H1 (cell line): ENCODE data around the gene NUDT6. TPM values are rescaled to one million over a fixed set of nuclear protein-coding genes. Genes with fewer than 3 reads are reported as not detected.

Experiments
- CTCF ChIA-PET: fragments of 300-600 bp; sonication (Branson Sonifier 250); formaldehyde crosslinking; loops from one replicate; lab custom pipeline; 2021; ENCODE audit not compliant: partially characterized antibody; lab: Charles Lee
- POLR2A ChIA-PET: fragments of 300-600 bp; sonication (Branson Sonifier 250); formaldehyde crosslinking; loops from one replicate; lab custom pipeline; 2021; ENCODE audit warnings: inconsistent platforms; ENCODE audit not compliant: partially characterized antibody; lab: Charles Lee
- DNase-seq, 2 experiments: peaks; one replicate each; pipeline versions ENCODE4 v3.0.0 to v3.0.0-alpha.2; 2010 to 2022; ENCODE audit warnings: low spot score in 2 of 2, low read depth in 1 of 2, mixed read lengths in 1 of 2
- FAIRE-seq: peaks from 2 replicates; lab custom pipeline; 2011; peaks lifted over from hg19 to GRCh38; lab: Jason Lieb, UNC
- H2AFZ ChIP-seq: 2 replicates; pipeline ENCODE4 v1.8.1; 2012; ENCODE audit warnings: low read length, inconsistent platforms
- H2AK5ac ChIP-seq: 2 replicates; pipeline ENCODE4 v1.6.1; 2013; ENCODE audit warnings: low read depth, low read length
- H2BK120ac ChIP-seq: replicated peaks from 2 replicates; pipeline ENCODE3; 2013; ENCODE audit warnings: low read depth, low read length, inconsistent platforms
- H2BK12ac ChIP-seq: 2 replicates; pipeline ENCODE4 v1.6.1; 2013; ENCODE audit warnings: low read depth, low read length
- H2BK15ac ChIP-seq: 2 replicates; pipeline ENCODE4 v1.6.1; 2013; ENCODE audit warnings: low read length
- H2BK20ac ChIP-seq: 2 replicates; pipeline ENCODE4 v1.6.1; 2013; ENCODE audit warnings: low read length
- H2BK5ac ChIP-seq: 2 replicates; pipeline ENCODE4 v1.6.1; 2013; ENCODE audit warnings: low read depth, low read length
- H3K14ac ChIP-seq: 2 replicates; pipeline ENCODE4 v1.6.1; 2013; ENCODE audit warnings: inconsistent platforms; ENCODE audit not compliant: insufficient read length
- H3K18ac ChIP-seq: 2 replicates; pipeline ENCODE4 v1.6.1; 2013; ENCODE audit warnings: low read length; ENCODE audit errors: extremely low read depth
- H3K23ac ChIP-seq: 2 replicates; pipeline ENCODE4 v1.6.1; 2013; ENCODE audit warnings: inconsistent platforms; ENCODE audit not compliant: insufficient read length
- H3K23me2 ChIP-seq: 2 replicates; pipeline ENCODE4 v1.6.1; 2013; ENCODE audit warnings: low read depth, low read length
- H3K27ac ChIP-seq: 2 replicates; pipeline ENCODE4 v1.6.1; 2011; ENCODE audit warnings: low read depth, low read length, inconsistent platforms
- H3K27me3 ChIP-seq, 4 experiments: replicated peaks in 1 of 4; 1 replicate in 1 of 4; 2 replicates in 3 of 4; pipeline versions ENCODE4 v1.6.1 to v1.8.1; 2011 to 2013; ENCODE audit warnings: low read length in 3 of 4, mild to moderate bottlenecking in 3 of 4, inconsistent platforms in 2 of 4, mixed read lengths in 2 of 4, moderate library complexity in 1 of 4; ENCODE audit not compliant: control insufficient read depth in 3 of 4, insufficient read depth in 3 of 4; ENCODE audit errors: extremely low read depth in 1 of 4
- H3K36me3 ChIP-seq, 4 experiments: 2 replicates each; pipeline versions ENCODE4 v1.6.1 to v1.8.1; 2011 to 2013; ENCODE audit warnings: mild to moderate bottlenecking in 4 of 4, low read length in 3 of 4, moderate library complexity in 2 of 4, control low read depth in 1 of 4, inconsistent platforms in 1 of 4; ENCODE audit not compliant: insufficient read depth in 4 of 4, control insufficient read depth in 2 of 4
- H3K4ac ChIP-seq: replicated peaks from 2 replicates; pipeline ENCODE3; 2013; ENCODE audit warnings: low read length, low read depth, mixed read lengths, inconsistent platforms; ENCODE audit not compliant: insufficient read length
- H3K4me1 ChIP-seq, 4 experiments: replicated peaks in 1 of 4; 1 replicate in 1 of 4; 2 replicates in 3 of 4; pipeline versions ENCODE4 v1.6.1 to v1.8.1; 2011 to 2013; ENCODE audit warnings: low read length in 3 of 4, inconsistent platforms in 2 of 4, mixed read lengths in 1 of 4; ENCODE audit not compliant: insufficient read depth in 4 of 4, control insufficient read depth in 3 of 4
- H3K4me2 ChIP-seq, 2 experiments: 2 replicates each; pipeline versions ENCODE4 v1.6.1 to v1.8.1; 2011 to 2013; ENCODE audit warnings: low read depth in 2 of 2, low read length in 2 of 2, control low read depth in 1 of 2, inconsistent platforms in 1 of 2, mild to moderate bottlenecking in 1 of 2; ENCODE audit not compliant: insufficient read depth in 1 of 2
- H3K4me3 ChIP-seq, 4 experiments: fragments of 200-600, 300-600 bp in 1 of 4; sonication (generic), shearing (Covaris generic), sonication (Bioruptor Twin) in 1 of 4; 2 replicates each; pipeline versions ENCODE4 v1.5.1 to v1.8.1; 2011 to 2016; ENCODE audit warnings: low read length in 4 of 4, low read depth in 3 of 4, control low read depth in 2 of 4, inconsistent platforms in 2 of 4, mild to moderate bottlenecking in 2 of 4, mixed read lengths in 1 of 4, moderate library complexity in 1 of 4; ENCODE audit not compliant: insufficient read depth in 2 of 4; ENCODE audit errors: extremely low read depth in 1 of 4
- H3K56ac ChIP-seq: replicated peaks from 2 replicates; pipeline ENCODE3; 2013; ENCODE audit warnings: low read depth, mild to moderate bottlenecking, mixed read lengths, low read length, inconsistent platforms; ENCODE audit not compliant: insufficient read length
- H3K79me1 ChIP-seq: 2 replicates; pipeline ENCODE4 v1.6.1; 2013; ENCODE audit warnings: low read depth, low read length, control low read depth
- H3K79me2 ChIP-seq, 2 experiments: 2 replicates each; pipeline versions ENCODE4 v1.6.1 to v1.8.1; 2012 to 2013; ENCODE audit warnings: low read length in 2 of 2, mild to moderate bottlenecking in 2 of 2, inconsistent platforms in 1 of 2; ENCODE audit not compliant: insufficient read depth in 2 of 2, control insufficient read depth in 1 of 2
- H3K9ac ChIP-seq, 4 experiments: replicated peaks in 1 of 4; 1 replicate in 1 of 4; 2 replicates in 3 of 4; pipeline versions ENCODE4 v1.6.1 to v1.8.1; 2011 to 2013; ENCODE audit warnings: low read depth in 3 of 4, low read length in 3 of 4, control low read depth in 2 of 4, mild to moderate bottlenecking in 2 of 4, moderate library complexity in 2 of 4, inconsistent platforms in 1 of 4; ENCODE audit errors: extremely low read depth in 1 of 4
- H3K9me3 ChIP-seq, 2 experiments: 2 replicates each; pipeline versions ENCODE4 v1.6.1 to v1.8.1; 2012 to 2013; ENCODE audit warnings: mild to moderate bottlenecking in 2 of 2, moderate library complexity in 2 of 2, control low read depth in 1 of 2, inconsistent platforms in 1 of 2, low read depth in 1 of 2, low read length in 1 of 2, mixed read lengths in 1 of 2; ENCODE audit not compliant: insufficient read depth in 2 of 2
- H4K20me1 ChIP-seq, 2 experiments: replicated peaks in 1 of 2; 2 replicates each; pipeline versions ENCODE3 to v1.8.1; 2011 to 2013; ENCODE audit warnings: inconsistent platforms in 2 of 2, low read length in 2 of 2, mild to moderate bottlenecking in 1 of 2; ENCODE audit not compliant: insufficient read depth in 2 of 2, control insufficient read depth in 1 of 2
- H4K5ac ChIP-seq: 2 replicates; pipeline ENCODE4 v1.6.1; 2013; ENCODE audit warnings: low read length, low read depth, mixed read lengths, inconsistent platforms; ENCODE audit not compliant: insufficient read length
- H4K8ac ChIP-seq: 2 replicates; pipeline ENCODE4 v1.8.0; 2013; ENCODE audit warnings: mild to moderate bottlenecking, moderate library complexity, low read length, inconsistent platforms; ENCODE audit not compliant: insufficient read depth; ENCODE audit errors: extremely low read depth
- H4K91ac ChIP-seq: replicated peaks from 2 replicates; pipeline ENCODE3; 2013; ENCODE audit warnings: low read length, mixed read lengths, inconsistent platforms; ENCODE audit not compliant: insufficient read length
- CBX5 ChIP-seq: fragments of 300-800, 300-1000 bp; sonication (generic); IDR thresholded peaks from 2 replicates; pipeline ENCODE4 v1.7.1; 2016; ENCODE audit warnings: antibody characterized with exemption, low read length, low read depth
- CEBPB ChIP-seq: IDR thresholded peaks from 2 replicates; pipeline ENCODE4 v1.6.1; 2012; ENCODE audit warnings: low read depth, low read length
- CHD2 ChIP-seq: IDR thresholded peaks from 2 replicates; pipeline ENCODE4 v1.6.1; 2012; ENCODE audit warnings: low read length, improper control_type of control experiment
- CTCF ChIP-seq, 3 experiments: IDR thresholded peaks; 1 replicate in 2 of 3; 2 replicates in 1 of 3; pipeline versions ENCODE4 v1.5.1 to v1.6.1; 2011; ENCODE audit warnings: low read length in 3 of 3, mild to moderate bottlenecking in 3 of 3, inconsistent platforms in 2 of 3, low read depth in 1 of 3, moderate library complexity in 1 of 3; ENCODE audit not compliant: insufficient read depth in 1 of 3; ENCODE audit errors: control extremely low read depth in 1 of 3
- GTF2F1 ChIP-seq: IDR thresholded peaks from 2 replicates; pipeline ENCODE4 v1.6.1; 2012; ENCODE audit warnings: low read depth, low read length, improper control_type of control experiment, borderline replicate concordance
- POLR2AphosphoS5 ChIP-seq: IDR thresholded peaks from 2 replicates; pipeline ENCODE4 v1.6.1; 2011; ENCODE audit warnings: low read depth, low read length
- POU5F1 ChIP-seq: IDR thresholded peaks from 2 replicates; pipeline ENCODE4 v1.6.1; 2011; ENCODE audit warnings: low read depth, mild to moderate bottlenecking, low read length, moderate library complexity
- SAP30 ChIP-seq: fragments of 300-600 bp; sonication (generic); IDR thresholded peaks from 2 replicates; pipeline ENCODE4 v1.7.1; 2012; ENCODE audit warnings: low read length, moderate library complexity, mild to moderate bottlenecking, inconsistent platforms; ENCODE audit not compliant: insufficient read depth, insufficient replicate concordance
- TBP ChIP-seq: IDR thresholded peaks from 2 replicates; pipeline ENCODE4 v1.6.1; 2011; ENCODE audit warnings: low read depth, low read length, improper control_type of control experiment
- USF2 ChIP-seq: IDR thresholded peaks from 2 replicates; pipeline ENCODE4 v1.6.1; 2011; ENCODE audit warnings: low read length, improper control_type of control experiment
- WGBS, 2 experiments: shearing (Covaris generic) in 1 of 2; methylation state at CpG; one replicate each; pipeline versions ENCODE4 v1.1.6 to v1.1.7; 2013 to 2015; ENCODE audit warnings: low lambda C conversion rate in 2 of 2, mixed read lengths in 2 of 2, inconsistent platforms in 1 of 2, low coverage in 1 of 2, missing lambda C conversion rate in 1 of 2; ENCODE audit not compliant: insufficient replicate concordance in 2 of 2, insufficient coverage in 1 of 2, insufficient read length in 1 of 2; ENCODE audit errors: extremely low coverage in 1 of 2, missing lambda C conversion rate in 1 of 2; 5-methylcytosine and 5-hydroxymethylcytosine counted together
- polyA plus RNA-seq, 7 experiments: library from polyadenylated mRNA; depleted of rRNA in 3 of 7; stranded (reverse) in 5 of 7; unstranded in 2 of 7; fragments of >200 nt in 5 of 7; fragments of 200-250 nt in 2 of 7; gene quantifications; 1 replicate in 5 of 7; 2 replicates in 1 of 7; 4 replicates in 1 of 7; pipeline versions ENCODE4 v1.2.1 to v1.2.3, GENCODE V29; 2011 to 2013; ENCODE audit warnings: missing spikeins in 2 of 7, mixed read lengths in 2 of 7
- total RNA-seq: library from RNA; stranded (reverse); fragmentation: NEBNext Ultra II Directional; extraction: Animal tissue kit (Norgen Biotek cat#: 25700); gene quantifications from 2 replicates; pipeline ENCODE4 v1.2.1, GENCODE V29; 2021

The NUDT6 gene
- total and polyA plus RNA-seq, 2 of the 8 experiments (the other 6 are each of a cell fraction or from before 2014, with no cell fraction given) = 5.0 to 12.4 TPM

- Histone ChIP-seq H3K18ac (no peak overlapping the region), H3K14ac (no peak overlapping the region), H2AFZ (no peak overlapping the region), H3K4ac (no peak overlapping the region), H2BK5ac (no peak overlapping the region), H3K27ac (no peak overlapping the region), H2AK5ac (no peak overlapping the region), H3K36me3 (no peaks in the 10 kb centered on the region; a peak in 2 of 8 replicates), H3K9me3 (no peaks in the 10 kb centered on the region), H3K9ac (no peak overlapping the region), H3K27me3 (no peaks in the 10 kb centered on the region), H2BK20ac (no peak overlapping the region), H4K20me1 (peaks cover 0 to 2% of the 10 kb centered on the region in 2 experiments), H2BK120ac (no peak overlapping the region), H3K79me2 (no peaks in the 10 kb centered on the region), H3K79me1 (0 out of 2 replicates have a peak, but pooled peaks cover 2% of the 10 kb centered on the region), H3K4me1 (no peaks in the 10 kb centered on the region), H4K5ac (no peak overlapping the region), H4K8ac (no peak overlapping the region), H2BK15ac (no peak overlapping the region), H3K23ac (no peak overlapping the region), H4K91ac (no peak overlapping the region), H3K4me2 (no peak overlapping the region), H3K23me2 (no peaks in the 10 kb centered on the region), H3K56ac (no peak overlapping the region), H3K4me3 (no peak overlapping the region), H2BK12ac (no peak overlapping the region)
- FAIRE-seq (no peak), DNase-seq (no peak)
- WGBS, 2 experiments = 73% methylated on average over 6 of the region's 6 CpGs; no CpG with 5 or more reads in 1 of the 2 experiments
- CTCF ChIA-PET = interaction anchor here (0.9 kb wide), 1 partner anchor 14 kb away, joined by 4 read pairs; no protein-coding TSS in a partner anchor
- POLR2A ChIA-PET = interaction anchor here (1.4 kb wide), 1 partner anchor 9 kb away, joined by 4 read pairs; no protein-coding TSS in a partner anchor
- TF ChIP-seq GTF2F1 = no peak
- TF ChIP-seq CHD2 = no peak
- TF ChIP-seq POLR2AphosphoS5 = no peak
- no peak for TF ChIP-seq TBP
- TF ChIP-seq CEBPB = no peak
- TF ChIP-seq SAP30 = no peak
- TF ChIP-seq CBX5 = no peak
- TF ChIP-seq USF2 = no peak
- TF ChIP-seq POU5F1 = no peak
- TF ChIP-seq CTCF (IDR thresholded peaks at IDR 0.05; ENCODE audit: control extremely low read depth in 1 of 3, insufficient read depth in 1 of 3, low read depth in 1 of 3, low read length in 3 of 3) = no peak
Measured at GRCh38 chr4:122968227-122968812, 45.9 kb upstream of the NUDT6 start.
